Caco-2 (cell line): Measurements from ENCODE around the gene IL18. TPM values are rescaled to one million over a fixed set of nuclear protein-coding genes. Genes with fewer than 3 reads are reported as not detected.

Source experiments
- BruUV-seq: library from RNA; stranded (reverse); fragments of 400-500 nt; replicated peaks from 2 replicates; lab custom pipeline; 2021; lab: Mats Ljungman, UMichigan
- CTCF ChIA-PET: fragments of 300-600 bp; sonication (Branson Sonifier 250); formaldehyde crosslinking; loops from one replicate; lab custom pipeline; 2022; ENCODE audit warnings: antibody characterized with exemption; lab: Charles Lee
- POLR2A ChIA-PET: fragments of 300-600 bp; sonication (Branson Sonifier 250); formaldehyde crosslinking; loops from one replicate; lab custom pipeline; 2022; ENCODE audit warnings: antibody characterized with exemption; lab: Charles Lee
- DNase-seq, 2 experiments: peaks; one replicate each; pipeline versions ENCODE4 v3.0.0 to v3.0.0-alpha.2; 2020 to 2022
- H3K27me3 ChIP-seq: replicated peaks from 2 replicates; pipeline ENCODE4 v1.6.0; 2011; ENCODE audit warnings: low read length; ENCODE audit not compliant: control insufficient read depth, insufficient read depth
- H3K36me3 ChIP-seq: 2 replicates; pipeline ENCODE4 v1.5.1; 2011; ENCODE audit warnings: low read length; ENCODE audit not compliant: control insufficient read depth, insufficient read depth
- H3K4me1 ChIP-seq: fragments of 250-450 bp; sonication (Bioruptor Pico); 2 replicates; pipeline ENCODE4 v1.5.1; 2020; ENCODE audit warnings: mild to moderate bottlenecking
- H3K4me3 ChIP-seq: 2 replicates; pipeline ENCODE4 v1.5.1; 2011; ENCODE audit warnings: low read depth, mild to moderate bottlenecking, control low read depth, low read length
- H3K9me3 ChIP-seq: fragments of 250-450 bp; sonication (Bioruptor Pico); 2 replicates; pipeline ENCODE4 v1.5.1; 2020; ENCODE audit warnings: mild to moderate bottlenecking, moderate library complexity
- H3K27ac Mint-ChIP-seq: one replicate; pipeline ENCODE4 v1.8.0; 2022; ENCODE audit warnings: mixed read lengths; ENCODE audit not compliant: unreplicated experiment
- H3K27me3 Mint-ChIP-seq: one replicate; pipeline ENCODE4 v1.8.0; 2022; ENCODE audit warnings: mixed read lengths; ENCODE audit not compliant: insufficient read depth, unreplicated experiment
- H3K36me3 Mint-ChIP-seq: one replicate; pipeline ENCODE4 v1.8.0; 2022; ENCODE audit warnings: mild to moderate bottlenecking, mixed read lengths; ENCODE audit not compliant: insufficient read depth, unreplicated experiment
- H3K4me1 Mint-ChIP-seq: one replicate; pipeline ENCODE4 v1.8.0; 2022; ENCODE audit warnings: low read depth, mixed read lengths; ENCODE audit not compliant: unreplicated experiment
- H3K4me3 Mint-ChIP-seq: one replicate; pipeline ENCODE4 v1.8.0; 2022; ENCODE audit warnings: mild to moderate bottlenecking, moderate library complexity, mixed read lengths; ENCODE audit not compliant: unreplicated experiment
- H3K9me3 Mint-ChIP-seq: one replicate; pipeline ENCODE4 v1.8.0; 2022; ENCODE audit warnings: mixed read lengths; ENCODE audit not compliant: unreplicated experiment
- CTCF ChIP-seq, 2 experiments: fragments of 200-600 bp in 1 of 2; IDR thresholded peaks; 1 replicate in 1 of 2; 2 replicates in 1 of 2; pipeline versions ENCODE4 v1.5.1 to v1.8.0; 2011 to 2022; ENCODE audit warnings: antibody characterized with exemption in 1 of 2, control low read depth in 1 of 2, inconsistent platforms in 1 of 2, low read depth in 1 of 2, low read length in 1 of 2, mild to moderate bottlenecking in 1 of 2, moderate library complexity in 1 of 2; ENCODE audit not compliant: insufficient read depth in 1 of 2, severe bottlenecking in 1 of 2, unreplicated experiment in 1 of 2
- intact Hi-C: fragments of 100-400 bp; cut with micrococcal nuclease; formaldehyde crosslinking; loops from one replicate; pipeline ENCODE4 v1.10.0; 2022; ENCODE audit not compliant: unreplicated experiment
- total RNA-seq: library from RNA; stranded (reverse); gene quantifications from 2 replicates; pipeline ENCODE4 v1.2.3, GENCODE V29; 2022

Gene IL18
- total RNA-seq, 1 experiment from 2014 or later = 36.5 TPM

DNA sequence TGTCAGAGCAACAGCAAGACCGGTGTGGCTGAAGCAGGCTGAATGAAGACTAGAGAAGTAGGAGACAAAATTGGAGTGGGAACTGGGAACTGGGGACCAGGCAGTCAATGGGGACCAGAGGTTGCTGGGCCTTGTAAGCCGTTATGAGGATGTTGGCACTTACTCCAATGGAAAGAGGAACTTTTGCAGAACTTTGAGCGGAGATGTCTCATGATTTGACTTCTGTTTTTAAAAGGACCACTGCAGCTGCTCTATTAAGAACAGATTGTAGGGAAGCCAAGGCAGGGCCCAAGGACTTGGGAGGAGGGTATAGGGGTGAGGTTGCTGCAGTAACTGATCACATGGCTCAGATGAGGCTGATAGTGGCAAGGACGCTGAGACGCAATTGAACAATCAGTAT, 34.2 kb downstream of the IL18 start:
- H3K4me1 ChIP-seq = no peaks in the 10 kb centered on the region
- peaks cover 5% of the 10 kb centered on the region for H3K36me3 Mint-ChIP-seq
- ChIA-PET POLR2A (no interaction called here), CTCF (interaction anchor here (0.5 kb wide), 1 partner anchor 1148 kb away, joined by 3 read pairs; no protein-coding TSS in a partner anchor)
- H3K9me3 ChIP-seq = no peaks in the 10 kb centered on the region
- no peak overlapping the region for H3K4me3 Mint-ChIP-seq
- intact Hi-C loops = no loop called here
- H3K27me3 ChIP-seq = no peaks in the 10 kb centered on the region
- no peak for DNase-seq
- TF ChIP-seq CTCF (IDR thresholded peaks at IDR 0.05; ENCODE audit: insufficient read depth in 1 of 2, low read depth in 1 of 2, low read length in 1 of 2, severe bottlenecking in 1 of 2, unreplicated experiment in 1 of 2) = no peak
- no peak overlapping the region for H3K4me3 ChIP-seq
- no peaks in the 10 kb centered on the region for H3K36me3 ChIP-seq
- no TSS peak for BruUV-seq
- no peak overlapping the region for H3K27ac Mint-ChIP-seq
- no peaks in the 10 kb centered on the region for H3K4me1 Mint-ChIP-seq
- no peaks in the 10 kb centered on the region for H3K27me3 Mint-ChIP-seq
- H3K9me3 Mint-ChIP-seq = no peaks in the 10 kb centered on the region

DNA sequence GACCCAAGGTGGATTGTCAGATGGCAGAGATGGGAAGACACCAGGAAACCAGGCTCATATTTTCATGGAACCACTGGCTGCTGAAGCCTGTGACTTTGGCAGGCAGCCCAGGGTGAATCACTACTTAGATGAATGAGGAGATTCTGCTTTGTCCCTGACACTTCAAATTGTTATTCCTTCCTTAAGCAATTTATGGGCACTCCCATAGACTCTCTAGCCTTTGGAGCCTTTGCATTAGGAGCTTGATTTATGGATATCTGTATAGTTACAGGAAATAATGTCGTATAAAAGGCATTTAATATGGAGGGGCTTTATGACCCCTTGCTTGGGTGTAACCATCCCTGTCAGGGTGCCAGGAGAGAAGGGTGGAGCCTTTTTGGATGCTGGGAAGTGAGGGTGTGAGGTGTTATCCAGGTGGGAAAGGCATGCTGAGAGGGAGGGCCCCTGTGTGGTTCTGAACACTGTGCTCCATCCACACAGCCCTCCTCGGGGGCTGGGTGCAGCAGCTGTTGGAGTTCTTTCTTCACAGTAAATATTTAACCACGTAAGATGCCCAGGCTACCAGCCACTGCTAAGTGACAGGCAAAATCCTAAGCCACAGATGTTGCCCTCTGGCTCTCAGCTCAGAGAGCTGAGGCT, 35.3 kb downstream of the IL18 start:
- Histone ChIP-seq H3K36me3 (no peaks in the 10 kb centered on the region), H3K9me3 (no peaks in the 10 kb centered on the region), H3K4me3 (no peak overlapping the region), H3K4me1 (no peaks in the 10 kb centered on the region), H3K27me3 (no peaks in the 10 kb centered on the region)
- POLR2A ChIA-PET = no interaction called here
- Mint-ChIP-seq H3K27me3 (no peaks in the 10 kb centered on the region), H3K27ac (no peak overlapping the region), H3K9me3 (no peaks in the 10 kb centered on the region), H3K36me3 (peaks cover 5% of the 10 kb centered on the region), H3K4me3 (no peak overlapping the region), H3K4me1 (no peaks in the 10 kb centered on the region)
- BruUV-seq = no TSS peak
- intact Hi-C loops = no loop called here
- CTCF ChIA-PET = no interaction called here
- TF ChIP-seq CTCF (IDR thresholded peaks at IDR 0.05; ENCODE audit: insufficient read depth in 1 of 2, low read depth in 1 of 2, low read length in 1 of 2, severe bottlenecking in 1 of 2, unreplicated experiment in 1 of 2) = no peak
- DNase-seq = no peak

GRCh38 chr11:112127056-112127455, 36.8 kb downstream of the IL18 start:
- Mint-ChIP-seq H3K4me1 (no peaks in the 10 kb centered on the region), H3K36me3 (peaks cover 5% of the 10 kb centered on the region), H3K27ac (no peak overlapping the region), H3K9me3 (no peaks in the 10 kb centered on the region), H3K4me3 (no peak overlapping the region), H3K27me3 (no peaks in the 10 kb centered on the region)
- Histone ChIP-seq H3K27me3 (no peaks in the 10 kb centered on the region), H3K4me3 (no peak overlapping the region), H3K4me1 (no peaks in the 10 kb centered on the region), H3K9me3 (no peaks in the 10 kb centered on the region), H3K36me3 (no peaks in the 10 kb centered on the region)
- intact Hi-C loops = no loop called here
- ChIA-PET POLR2A (no interaction called here), CTCF (no interaction called here)
- BruUV-seq = no TSS peak
- DNase-seq = no peak
- no peak for TF ChIP-seq CTCF (IDR thresholded peaks at IDR 0.05; ENCODE audit: insufficient read depth in 1 of 2, low read depth in 1 of 2, low read length in 1 of 2, severe bottlenecking in 1 of 2, unreplicated experiment in 1 of 2)
